Measurements from ENCODE around the gene KDM7A. TPM values are rescaled to one million over a fixed set of nuclear protein-coding genes. Genes with fewer than 3 reads are reported as not detected.

Gene KDM7A
- total and polyA plus RNA-seq, 2 of the 8 experiments (the other 6 are each of a cell fraction or from before 2014, with no cell fraction given), result 2.2 to 12.5 TPM

DNA sequence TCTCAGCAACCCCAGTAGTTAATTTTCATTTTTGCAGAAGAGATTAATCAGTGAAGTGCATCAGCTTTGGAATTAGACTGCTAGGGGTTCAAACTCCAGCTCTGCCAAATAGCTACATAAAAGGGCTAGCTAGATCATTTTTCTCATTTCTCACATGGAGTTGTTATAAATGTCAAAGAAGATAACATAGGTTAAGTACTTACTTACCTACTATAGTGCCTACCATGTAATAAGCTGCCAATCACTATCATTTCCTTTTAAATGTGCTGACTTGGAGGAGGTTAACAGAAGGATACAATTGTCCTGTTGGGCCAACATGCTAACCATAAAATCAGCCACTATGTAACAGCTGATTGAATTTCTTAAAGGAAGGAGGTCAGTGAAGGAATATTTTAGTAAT lies 40.7 kb downstream of the KDM7A start:
- TF ChIP-seq SP2 (IDR thresholded peaks at IDR 0.05; ENCODE audit: low read length), result no peak
- no peak for TF ChIP-seq ZNF274 (IDR thresholded peaks at IDR 0.05; ENCODE audit: borderline replicate concordance, extremely low read depth, low read length)
- no peak overlapping the region for H4K91ac ChIP-seq (replicated peaks; ENCODE audit: insufficient read length, low read length)
- H2AFZ ChIP-seq (ENCODE audit: low read length), result no peak overlapping the region
- no peaks in the 10 kb centered on the region for H3K27me3 ChIP-seq (replicated peaks in 1 of 4; ENCODE audit: control insufficient read depth in 3 of 4, extremely low read depth in 1 of 4, insufficient read depth in 3 of 4, low read length in 3 of 4)
- H4K5ac ChIP-seq (ENCODE audit: insufficient read length, low read depth, low read length), result no peak overlapping the region
- no peaks in the 10 kb centered on the region for H4K20me1 ChIP-seq (replicated peaks in 1 of 2; ENCODE audit: control insufficient read depth in 1 of 2, insufficient read depth in 2 of 2, low read length in 2 of 2)
- H3K27ac ChIP-seq (ENCODE audit: low read depth, low read length), result no peak overlapping the region
- H3K9ac ChIP-seq (replicated peaks in 1 of 4; ENCODE audit: extremely low read depth in 1 of 4, low read depth in 3 of 4, low read length in 3 of 4), result no peak overlapping the region
- H2BK120ac ChIP-seq (replicated peaks; ENCODE audit: low read depth, low read length), result no peak overlapping the region
- no peak overlapping the region for H3K23ac ChIP-seq (ENCODE audit: insufficient read length)
- POLR2A ChIA-PET (ENCODE audit: partially characterized antibody), result no interaction called here
- H4K8ac ChIP-seq (ENCODE audit: extremely low read depth, insufficient read depth, low read length), result no peak overlapping the region
- H3K18ac ChIP-seq (ENCODE audit: extremely low read depth, low read length), result no peak overlapping the region
- H3K4ac ChIP-seq (replicated peaks; ENCODE audit: insufficient read length, low read depth, low read length), result no peak overlapping the region
- no peaks in the 10 kb centered on the region for H3K9me3 ChIP-seq (ENCODE audit: insufficient read depth in 2 of 2, low read depth in 1 of 2, low read length in 1 of 2)
- H3K79me1 ChIP-seq (ENCODE audit: low read depth, low read length), result no peaks in the 10 kb centered on the region
- H3K4me2 ChIP-seq (ENCODE audit: insufficient read depth in 1 of 2, low read depth in 2 of 2, low read length in 2 of 2), result no peak overlapping the region
- no peaks in the 10 kb centered on the region; a peak in 1 of 4 replicates for H3K79me2 ChIP-seq (ENCODE audit: control insufficient read depth in 1 of 2, insufficient read depth in 2 of 2, low read length in 2 of 2)
- H3K4me3 ChIP-seq (ENCODE audit: extremely low read depth in 1 of 4, insufficient read depth in 2 of 4, low read depth in 3 of 4, low read length in 4 of 4), result no peak overlapping the region
- no peak overlapping the region for H2BK5ac ChIP-seq (ENCODE audit: low read depth, low read length)
- no peak overlapping the region for H2AK5ac ChIP-seq (ENCODE audit: low read depth, low read length)
- no peak overlapping the region for H3K14ac ChIP-seq (ENCODE audit: insufficient read length)
- CTCF ChIA-PET (ENCODE audit: partially characterized antibody), result no interaction called here
- H2BK12ac ChIP-seq (ENCODE audit: low read depth, low read length), result no peak overlapping the region
- H2BK15ac ChIP-seq (ENCODE audit: low read length), result no peak overlapping the region
- FAIRE-seq, result no peak
- H3K4me1 ChIP-seq (replicated peaks in 1 of 4; ENCODE audit: control insufficient read depth in 3 of 4, insufficient read depth in 4 of 4, low read length in 3 of 4), result peaks cover 0 to 2% (median 0%) of the 10 kb centered on the region in 4 experiments; a peak in 1 of 7 replicates
- H3K36me3 ChIP-seq (ENCODE audit: control insufficient read depth in 2 of 4, insufficient read depth in 4 of 4, low read length in 3 of 4), result no peaks in the 10 kb centered on the region
- H3K56ac ChIP-seq (replicated peaks; ENCODE audit: insufficient read length, low read depth, low read length), result no peak overlapping the region
- no peaks in the 10 kb centered on the region for H3K23me2 ChIP-seq (ENCODE audit: low read depth, low read length)
- no peak for DNase-seq (ENCODE audit: low read depth in 1 of 2, low spot score in 2 of 2)
- H2BK20ac ChIP-seq (ENCODE audit: low read length), result no peak overlapping the region
